NB4 (cell line): ENCODE results near the gene PITX1.

Experiments used
- TF ChIP-seq, protein P1 (sequence below): IDR thresholded peaks from one replicate; pipeline ENCODE4 v1.5.1; 2012; ENCODE audit warnings: low read depth, low read length
- TF ChIP-seq, protein P2 (sequence below): IDR thresholded peaks from 2 replicates; pipeline ENCODE4 v1.6.1; 2011; ENCODE audit warnings: low read depth, low read length

DNA sequence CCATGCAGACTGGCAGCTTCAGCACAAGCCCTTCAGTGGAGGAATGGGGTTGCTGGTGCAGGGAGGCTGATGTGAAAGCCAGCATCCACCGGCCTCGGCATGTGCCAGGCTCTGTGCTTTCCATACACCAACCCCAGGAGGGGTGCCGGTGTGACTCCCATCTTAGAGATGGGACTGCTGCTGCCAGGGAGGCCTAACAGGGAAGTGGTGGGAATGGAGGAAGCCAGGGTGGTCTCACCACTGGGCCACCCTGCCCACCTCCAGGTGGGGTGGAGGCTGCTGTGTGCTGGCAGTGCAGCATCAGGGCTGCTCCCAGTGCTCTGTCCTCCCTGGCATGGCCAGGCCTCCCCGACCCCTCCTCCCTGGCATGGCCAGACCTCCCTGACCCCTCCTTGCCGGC lies 32.8 kb upstream of the PITX1 start:
- TF ChIP-seq, protein P1, sequence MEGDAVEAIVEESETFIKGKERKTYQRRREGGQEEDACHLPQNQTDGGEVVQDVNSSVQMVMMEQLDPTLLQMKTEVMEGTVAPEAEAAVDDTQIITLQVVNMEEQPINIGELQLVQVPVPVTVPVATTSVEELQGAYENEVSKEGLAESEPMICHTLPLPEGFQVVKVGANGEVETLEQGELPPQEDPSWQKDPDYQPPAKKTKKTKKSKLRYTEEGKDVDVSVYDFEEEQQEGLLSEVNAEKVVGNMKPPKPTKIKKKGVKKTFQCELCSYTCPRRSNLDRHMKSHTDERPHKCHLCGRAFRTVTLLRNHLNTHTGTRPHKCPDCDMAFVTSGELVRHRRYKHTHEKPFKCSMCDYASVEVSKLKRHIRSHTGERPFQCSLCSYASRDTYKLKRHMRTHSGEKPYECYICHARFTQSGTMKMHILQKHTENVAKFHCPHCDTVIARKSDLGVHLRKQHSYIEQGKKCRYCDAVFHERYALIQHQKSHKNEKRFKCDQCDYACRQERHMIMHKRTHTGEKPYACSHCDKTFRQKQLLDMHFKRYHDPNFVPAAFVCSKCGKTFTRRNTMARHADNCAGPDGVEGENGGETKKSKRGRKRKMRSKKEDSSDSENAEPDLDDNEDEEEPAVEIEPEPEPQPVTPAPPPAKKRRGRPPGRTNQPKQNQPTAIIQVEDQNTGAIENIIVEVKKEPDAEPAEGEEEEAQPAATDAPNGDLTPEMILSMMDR, result no peak
- TF ChIP-seq, protein P2, sequence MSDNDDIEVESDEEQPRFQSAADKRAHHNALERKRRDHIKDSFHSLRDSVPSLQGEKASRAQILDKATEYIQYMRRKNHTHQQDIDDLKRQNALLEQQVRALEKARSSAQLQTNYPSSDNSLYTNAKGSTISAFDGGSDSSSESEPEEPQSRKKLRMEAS, result no peak
